K562 (cell line): ENCODE data around the gene PARD3B.

ENCODE experiments used
- GABPB1 ChIP-seq: sonication (generic); formaldehyde crosslinking; IDR thresholded peaks from 2 replicates; pipeline ENCODE4 v1.8.0; 2022; ENCODE audit warnings: mild to moderate bottlenecking, missing genetic modification reagents
- HNRNPLL ChIP-seq: fragments of 200-400 bp; formaldehyde crosslinking; IDR thresholded peaks from 2 replicates; pipeline ENCODE4 v1.6.1; 2017; ENCODE audit warnings: low read length, low read depth, mild to moderate bottlenecking; ENCODE audit not compliant: poor library complexity, severe bottlenecking
- MEF2A ChIP-seq: IDR thresholded peaks from 2 replicates; pipeline ENCODE4 v1.6.1; 2011; ENCODE audit warnings: low read depth, mild to moderate bottlenecking, low read length, moderate library complexity; ENCODE audit not compliant: control insufficient read depth
- NFIC ChIP-seq: fragments of 450-650 bp; IDR thresholded peaks from 2 replicates; pipeline ENCODE4 v1.6.1; 2017; ENCODE audit warnings: mild to moderate bottlenecking, inconsistent platforms
- POLR3A ChIP-seq: IDR thresholded peaks from 2 replicates; pipeline ENCODE4 v1.6.1; 2011; ENCODE audit warnings: borderline replicate concordance, mild to moderate bottlenecking, moderate library complexity; ENCODE audit not compliant: insufficient read length, insufficient read depth; ENCODE audit errors: extremely low read depth
- ZNF274 ChIP-seq: IDR thresholded peaks from 2 replicates; pipeline ENCODE4 v1.6.1; 2011; ENCODE audit warnings: low read depth, mild to moderate bottlenecking, low read length, moderate library complexity, borderline replicate concordance
- TF ChIP-seq, protein P1 (sequence below): sonication (generic); formaldehyde crosslinking; IDR thresholded peaks from 2 replicates; pipeline ENCODE4 v1.8.1; 2023; ENCODE audit warnings: mild to moderate bottlenecking, missing genetic modification reagents
- TF ChIP-seq, protein P2 (sequence below): fragments of 250-450 bp; sonication (Bioruptor Pico); IDR thresholded peaks from 2 replicates; pipeline ENCODE4 v1.8.0; 2021; ENCODE audit warnings: borderline replicate concordance, mild to moderate bottlenecking, moderate library complexity; ENCODE audit not compliant: poor library complexity, severe bottlenecking
- TF ChIP-seq, protein P3 (sequence below), 3 experiments: IDR thresholded peaks in 2 of 3; conservative IDR thresholded peaks in 1 of 3; 2 replicates each; pipeline ENCODE4 v1.5.1; 2011 to 2012; ENCODE audit warnings: low read length in 3 of 3, mild to moderate bottlenecking in 3 of 3, control low read depth in 2 of 3, improper control_type of control experiment in 1 of 3, inconsistent platforms in 1 of 3, low read depth in 1 of 3, mixed read lengths in 1 of 3, moderate library complexity in 1 of 3; ENCODE audit not compliant: insufficient read depth in 2 of 3

DNA sequence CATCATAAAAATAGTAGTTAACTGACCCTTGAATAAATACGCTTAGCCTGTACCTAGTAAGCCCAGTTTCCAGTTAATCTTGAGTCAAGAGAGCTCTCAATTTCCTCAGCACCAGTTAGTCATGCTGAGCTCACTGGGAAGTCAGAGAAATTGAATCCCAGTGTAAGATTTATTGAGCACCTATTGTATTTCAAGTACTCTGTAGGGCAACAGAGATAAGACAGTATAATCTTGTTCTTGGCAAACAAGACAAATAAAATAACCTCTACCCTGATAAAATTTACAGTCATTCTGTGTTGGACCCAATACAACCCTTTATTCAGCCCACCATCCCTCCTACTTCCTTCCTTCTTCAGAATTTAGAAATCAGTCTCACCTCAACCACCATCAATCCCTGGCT is 1065.2 kb downstream of the PARD3B start:
- no peak for TF ChIP-seq MEF2A
- no peak for TF ChIP-seq POLR3A
- TF ChIP-seq, protein P1, sequence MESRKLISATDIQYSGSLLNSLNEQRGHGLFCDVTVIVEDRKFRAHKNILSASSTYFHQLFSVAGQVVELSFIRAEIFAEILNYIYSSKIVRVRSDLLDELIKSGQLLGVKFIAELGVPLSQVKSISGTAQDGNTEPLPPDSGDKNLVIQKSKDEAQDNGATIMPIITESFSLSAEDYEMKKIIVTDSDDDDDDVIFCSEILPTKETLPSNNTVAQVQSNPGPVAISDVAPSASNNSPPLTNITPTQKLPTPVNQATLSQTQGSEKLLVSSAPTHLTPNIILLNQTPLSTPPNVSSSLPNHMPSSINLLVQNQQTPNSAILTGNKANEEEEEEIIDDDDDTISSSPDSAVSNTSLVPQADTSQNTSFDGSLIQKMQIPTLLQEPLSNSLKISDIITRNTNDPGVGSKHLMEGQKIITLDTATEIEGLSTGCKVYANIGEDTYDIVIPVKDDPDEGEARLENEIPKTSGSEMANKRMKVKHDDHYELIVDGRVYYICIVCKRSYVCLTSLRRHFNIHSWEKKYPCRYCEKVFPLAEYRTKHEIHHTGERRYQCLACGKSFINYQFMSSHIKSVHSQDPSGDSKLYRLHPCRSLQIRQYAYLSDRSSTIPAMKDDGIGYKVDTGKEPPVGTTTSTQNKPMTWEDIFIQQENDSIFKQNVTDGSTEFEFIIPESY (CRISPR knock-in tag): no peak
- TF ChIP-seq, protein P2, sequence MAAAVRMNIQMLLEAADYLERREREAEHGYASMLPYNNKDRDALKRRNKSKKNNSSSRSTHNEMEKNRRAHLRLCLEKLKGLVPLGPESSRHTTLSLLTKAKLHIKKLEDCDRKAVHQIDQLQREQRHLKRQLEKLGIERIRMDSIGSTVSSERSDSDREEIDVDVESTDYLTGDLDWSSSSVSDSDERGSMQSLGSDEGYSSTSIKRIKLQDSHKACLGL: no peak
- no peak for TF ChIP-seq HNRNPLL
- TF ChIP-seq NFIC: no peak
- TF ChIP-seq ZNF274: no peak
- no peak for TF ChIP-seq GABPB1 (CRISPR knock-in tag)
- TF ChIP-seq, protein P3, sequence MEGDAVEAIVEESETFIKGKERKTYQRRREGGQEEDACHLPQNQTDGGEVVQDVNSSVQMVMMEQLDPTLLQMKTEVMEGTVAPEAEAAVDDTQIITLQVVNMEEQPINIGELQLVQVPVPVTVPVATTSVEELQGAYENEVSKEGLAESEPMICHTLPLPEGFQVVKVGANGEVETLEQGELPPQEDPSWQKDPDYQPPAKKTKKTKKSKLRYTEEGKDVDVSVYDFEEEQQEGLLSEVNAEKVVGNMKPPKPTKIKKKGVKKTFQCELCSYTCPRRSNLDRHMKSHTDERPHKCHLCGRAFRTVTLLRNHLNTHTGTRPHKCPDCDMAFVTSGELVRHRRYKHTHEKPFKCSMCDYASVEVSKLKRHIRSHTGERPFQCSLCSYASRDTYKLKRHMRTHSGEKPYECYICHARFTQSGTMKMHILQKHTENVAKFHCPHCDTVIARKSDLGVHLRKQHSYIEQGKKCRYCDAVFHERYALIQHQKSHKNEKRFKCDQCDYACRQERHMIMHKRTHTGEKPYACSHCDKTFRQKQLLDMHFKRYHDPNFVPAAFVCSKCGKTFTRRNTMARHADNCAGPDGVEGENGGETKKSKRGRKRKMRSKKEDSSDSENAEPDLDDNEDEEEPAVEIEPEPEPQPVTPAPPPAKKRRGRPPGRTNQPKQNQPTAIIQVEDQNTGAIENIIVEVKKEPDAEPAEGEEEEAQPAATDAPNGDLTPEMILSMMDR (IDR thresholded peaks at IDR 0.05 in 2 of 3, conservative IDR thresholded peaks at IDR 0.05 in 1 of 3; ENCODE audit: insufficient read depth in 2 of 3, low read depth in 1 of 3, low read length in 3 of 3): no peak
